Stimulated activated memory B cell treated with anti-CD40 and anti-IgM and Interleukin-4, amounts not matched to agents 10 μg/mL and 1 μg/mL and 100 μg/mL, for 72 hours (primary cell): ENCODE data around the gene PDE6D.

ENCODE experiments used
- ATAC-seq: fragments of 150-1000 bp; cut with Tn5 transposase; 2 replicates; pipeline ENCODE4 v1.10.0; 2021
- H3K27ac Mint-ChIP-seq: one replicate; pipeline ENCODE4 v1.8.0; 2022; ENCODE audit warnings: mild to moderate bottlenecking, mixed read lengths
- H3K27me3 Mint-ChIP-seq: one replicate; pipeline ENCODE4 v1.8.0; 2022; ENCODE audit warnings: mixed read lengths
- H3K36me3 Mint-ChIP-seq: one replicate; pipeline ENCODE4 v1.8.0; 2022; ENCODE audit warnings: mixed read lengths
- H3K4me1 Mint-ChIP-seq: one replicate; pipeline ENCODE4 v1.8.0; 2022; ENCODE audit warnings: mixed read lengths
- H3K4me3 Mint-ChIP-seq: one replicate; pipeline ENCODE4 v1.8.0; 2022; ENCODE audit warnings: mild to moderate bottlenecking, moderate library complexity, mixed read lengths
- H3K9me3 Mint-ChIP-seq: one replicate; pipeline ENCODE4 v1.8.0; 2022; ENCODE audit warnings: mixed read lengths

PDE6D gene

DNA sequence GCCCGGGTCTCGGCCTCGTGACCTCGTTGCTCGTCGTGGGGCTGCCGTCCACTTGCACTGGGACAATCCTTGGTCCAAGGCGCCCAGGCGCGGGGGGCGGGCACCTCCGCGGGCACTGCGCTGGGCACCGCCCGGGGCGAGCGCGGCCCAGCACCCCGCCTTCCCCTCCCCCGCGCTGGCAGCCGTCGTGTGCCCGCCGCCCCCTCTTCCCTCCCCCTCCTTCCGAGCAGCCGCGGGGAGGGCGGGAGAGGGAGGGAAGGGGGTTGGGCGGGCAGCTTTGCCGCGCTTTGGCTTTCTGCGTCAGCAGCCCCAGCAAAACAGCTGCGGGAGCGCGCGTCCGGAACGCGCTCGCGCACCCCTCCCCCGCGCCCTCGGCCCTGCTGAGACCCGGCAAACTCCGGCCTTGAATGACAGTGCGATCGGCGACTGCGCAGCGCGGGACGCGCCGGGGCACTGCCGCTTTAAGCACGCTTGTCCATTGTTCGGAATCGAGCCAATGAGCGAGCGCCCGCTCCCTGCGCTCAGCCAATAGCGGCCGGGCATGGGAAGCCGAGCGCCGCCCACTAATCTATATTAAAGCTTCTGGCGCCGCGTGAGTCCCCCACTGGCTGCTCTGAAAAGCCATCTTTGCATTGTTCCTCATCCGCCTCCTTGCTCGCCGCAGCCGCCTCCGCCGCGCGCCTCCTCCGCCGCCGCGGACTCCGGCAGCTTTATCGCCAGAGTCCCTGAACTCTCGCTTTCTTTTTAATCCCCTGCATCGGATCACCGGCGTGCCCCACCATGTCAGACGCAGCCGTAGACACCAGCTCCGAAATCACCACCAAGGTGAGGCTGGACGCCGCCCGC, 72.9 kb downstream of the PDE6D start, which contains the start of gene PTMA:
Gene PTMA, plus strand, starts transcription at position 599 of the 846 bp plus-strand sequence. Its CDS starts 182 bp downstream, at position 781.
- H3K4me1 Mint-ChIP-seq: peaks cover 29% of the 10 kb centered on the region
- peak; percentile 82 for ATAC-seq
- H3K9me3 Mint-ChIP-seq: no peaks in the 10 kb centered on the region
- peak within 1 kb of the TSS; percentile 100 for H3K27ac Mint-ChIP-seq
- H3K4me3 Mint-ChIP-seq: peak within 1 kb of the TSS; percentile 89
- H3K27me3 Mint-ChIP-seq: no peaks in the 10 kb centered on the region
- H3K36me3 Mint-ChIP-seq: peaks cover 42% of the 10 kb centered on the region

DNA sequence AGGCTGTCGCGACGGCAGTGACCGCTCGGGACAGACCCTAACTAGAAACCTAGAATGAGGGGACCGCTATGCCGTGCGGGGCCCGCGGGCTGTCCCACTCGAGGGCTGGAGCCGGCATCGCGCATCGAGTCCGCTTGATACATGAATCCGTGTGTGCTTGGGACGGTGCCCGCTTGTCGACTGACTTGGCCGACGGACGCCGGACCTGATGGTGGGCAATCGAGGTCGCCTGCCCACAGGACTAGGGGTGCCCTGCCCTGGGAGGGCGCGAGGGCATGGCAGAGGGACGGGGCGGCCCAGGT, 73.5 kb downstream of the PDE6D start:
- peak; percentile 2 for ATAC-seq
- H3K36me3 Mint-ChIP-seq: peaks cover 39% of the 10 kb centered on the region
- peak overlapping the region; percentile 89 for H3K4me3 Mint-ChIP-seq
- peak overlapping the region; percentile 100 for H3K27ac Mint-ChIP-seq
- peaks cover 27% of the 10 kb centered on the region for H3K4me1 Mint-ChIP-seq
- no peaks in the 10 kb centered on the region for H3K27me3 Mint-ChIP-seq
- H3K9me3 Mint-ChIP-seq: no peaks in the 10 kb centered on the region

DNA sequence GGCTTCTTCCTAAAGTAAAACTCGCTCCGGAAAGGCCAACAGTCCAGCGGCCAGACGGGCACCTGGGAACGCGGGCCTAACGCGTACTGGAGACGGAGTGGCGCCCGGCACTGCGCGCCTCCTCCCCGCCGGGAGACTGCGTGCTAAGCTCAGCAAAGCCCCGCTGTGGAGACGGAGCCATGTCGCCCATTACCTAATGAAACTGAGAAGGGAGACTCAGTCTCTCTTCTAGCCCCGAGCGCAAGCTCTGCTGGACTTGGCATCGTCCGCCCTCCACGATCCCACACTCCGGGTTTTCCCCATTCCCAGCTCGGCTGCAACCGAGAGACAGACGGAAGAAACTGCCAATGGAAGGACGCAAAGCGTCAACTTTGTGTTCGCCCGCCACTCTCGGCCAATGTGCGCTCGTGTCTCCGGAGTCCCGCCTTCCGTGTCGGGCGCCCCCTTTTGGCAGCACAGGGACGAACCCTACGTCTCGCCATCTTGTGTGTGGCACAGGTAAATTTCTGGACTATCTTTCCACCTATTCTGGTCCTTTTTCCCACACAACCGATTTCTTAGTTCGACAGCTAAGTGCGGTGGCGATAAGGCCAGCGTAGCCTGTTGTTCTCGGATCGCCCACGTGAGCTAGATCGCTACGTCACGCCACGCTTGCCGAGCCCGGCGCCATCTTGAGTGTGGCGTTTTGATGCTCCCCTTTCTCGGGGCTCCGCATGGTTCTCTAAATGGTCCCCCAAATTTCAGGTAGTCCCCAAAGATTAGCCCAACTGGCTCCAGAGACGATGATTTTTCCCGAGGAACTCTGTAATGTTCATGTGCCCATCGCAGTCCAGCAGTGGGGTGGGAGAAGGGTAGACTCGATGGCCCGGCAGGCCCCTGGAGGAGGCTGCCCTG, 74.1 kb downstream of the PDE6D start:
- peak overlapping the region; percentile 89 for H3K4me3 Mint-ChIP-seq
- no peaks in the 10 kb centered on the region for H3K27me3 Mint-ChIP-seq
- H3K9me3 Mint-ChIP-seq: no peaks in the 10 kb centered on the region
- peaks cover 33% of the 10 kb centered on the region for H3K36me3 Mint-ChIP-seq
- peak overlapping the region; percentile 100 for H3K27ac Mint-ChIP-seq
- ATAC-seq: peak; percentile 67
- H3K4me1 Mint-ChIP-seq: peaks cover 21% of the 10 kb centered on the region

DNA sequence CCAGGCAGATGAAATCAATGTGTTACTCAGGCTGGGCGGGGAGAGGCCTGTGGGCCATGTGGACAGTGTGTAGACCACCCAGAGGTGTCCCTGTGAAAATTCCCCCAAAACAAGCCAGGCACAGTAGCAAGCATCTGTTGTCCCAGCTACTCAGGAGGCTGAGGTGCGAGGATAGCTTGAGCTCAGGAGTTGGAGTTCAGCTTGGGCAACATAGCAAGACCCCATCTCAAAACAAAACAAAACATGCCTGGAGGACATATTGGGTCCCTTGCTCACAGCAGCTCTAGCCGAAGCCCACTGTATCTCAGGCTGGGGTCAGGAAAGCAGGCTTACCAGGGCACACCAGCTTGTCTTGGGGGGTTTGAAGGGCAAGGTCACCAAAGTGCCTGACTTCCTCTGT, 77.1 kb downstream of the PDE6D start:
- H3K4me3 Mint-ChIP-seq: no peak overlapping the region
- ATAC-seq: no peak
- H3K4me1 Mint-ChIP-seq: peaks cover 18% of the 10 kb centered on the region
- H3K9me3 Mint-ChIP-seq: no peaks in the 10 kb centered on the region
- H3K27ac Mint-ChIP-seq: no peak overlapping the region
- peaks cover 8% of the 10 kb centered on the region for H3K36me3 Mint-ChIP-seq
- H3K27me3 Mint-ChIP-seq: no peaks in the 10 kb centered on the region

DNA sequence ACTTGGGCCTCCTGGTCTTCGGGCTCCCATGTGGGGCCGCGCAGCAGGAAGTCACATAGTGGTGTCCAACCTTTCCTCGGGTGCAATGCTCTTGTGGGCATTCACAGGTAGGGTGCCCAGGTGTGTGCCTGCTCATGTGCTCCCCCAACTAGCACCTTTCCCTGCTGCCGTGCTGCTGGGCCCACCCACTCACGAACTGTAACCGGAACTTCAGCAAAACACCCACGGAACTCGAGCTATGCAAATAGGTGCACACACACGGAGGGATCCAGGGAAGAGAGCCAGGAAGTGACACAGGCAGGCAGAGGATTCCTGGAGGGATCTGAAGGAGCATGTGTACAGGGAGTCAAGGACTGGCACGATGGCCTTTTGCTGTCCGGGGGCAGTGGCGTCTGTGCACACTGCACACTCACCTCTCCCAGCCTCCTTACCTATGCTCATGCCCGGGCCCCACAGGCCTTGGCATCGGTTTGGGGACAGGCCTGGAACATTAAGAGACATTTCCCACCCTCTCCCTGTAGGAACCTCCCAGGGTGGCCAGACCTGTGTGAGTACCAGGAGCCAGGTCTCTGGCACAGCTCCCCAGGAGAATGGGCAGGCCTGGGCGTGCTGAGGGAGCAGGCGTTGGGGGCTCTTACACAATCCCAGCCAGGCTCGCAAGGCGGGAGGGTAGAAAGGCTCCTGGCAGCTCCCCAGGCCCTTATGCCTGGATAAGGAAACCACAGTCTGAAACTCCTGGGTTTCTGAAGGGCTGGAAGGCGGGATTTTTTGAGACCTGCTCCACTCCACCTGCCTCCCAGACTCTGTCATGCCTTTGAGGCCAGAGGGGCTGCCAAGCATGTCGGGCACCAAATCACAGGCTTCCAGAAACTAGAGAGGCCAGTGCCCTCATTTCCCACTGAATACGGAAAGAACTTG, 79.4 kb downstream of the PDE6D start:
- ATAC-seq: no peak
- no peaks in the 10 kb centered on the region for H3K27me3 Mint-ChIP-seq
- H3K4me3 Mint-ChIP-seq: no peak overlapping the region
- H3K4me1 Mint-ChIP-seq: peaks cover 18% of the 10 kb centered on the region
- H3K27ac Mint-ChIP-seq: peak overlapping the region; percentile 32
- no peaks in the 10 kb centered on the region for H3K36me3 Mint-ChIP-seq
- no peaks in the 10 kb centered on the region for H3K9me3 Mint-ChIP-seq

DNA sequence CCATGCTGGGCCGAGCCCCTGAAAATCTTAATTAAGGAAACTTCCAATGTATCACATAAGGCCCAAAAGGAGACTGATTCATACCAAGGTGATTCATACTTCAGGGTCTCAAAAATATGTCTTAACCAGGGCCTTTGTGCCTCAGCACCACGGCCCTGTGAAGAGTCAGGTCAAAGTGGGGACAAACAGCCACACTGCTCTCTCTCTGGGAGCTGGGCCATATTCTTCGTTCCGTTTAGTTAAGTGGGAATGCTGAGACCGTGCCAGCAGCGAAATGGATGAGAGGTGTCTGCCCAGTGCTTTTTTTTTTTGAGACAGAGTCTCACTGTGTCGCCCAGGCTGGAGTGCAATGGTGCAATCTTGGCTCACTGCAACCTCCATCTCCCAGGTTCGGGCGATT, 82.1 kb downstream of the PDE6D start:
- H3K36me3 Mint-ChIP-seq: no peaks in the 10 kb centered on the region
- no peak overlapping the region for H3K27ac Mint-ChIP-seq
- peaks cover 6% of the 10 kb centered on the region for H3K4me1 Mint-ChIP-seq

DNA sequence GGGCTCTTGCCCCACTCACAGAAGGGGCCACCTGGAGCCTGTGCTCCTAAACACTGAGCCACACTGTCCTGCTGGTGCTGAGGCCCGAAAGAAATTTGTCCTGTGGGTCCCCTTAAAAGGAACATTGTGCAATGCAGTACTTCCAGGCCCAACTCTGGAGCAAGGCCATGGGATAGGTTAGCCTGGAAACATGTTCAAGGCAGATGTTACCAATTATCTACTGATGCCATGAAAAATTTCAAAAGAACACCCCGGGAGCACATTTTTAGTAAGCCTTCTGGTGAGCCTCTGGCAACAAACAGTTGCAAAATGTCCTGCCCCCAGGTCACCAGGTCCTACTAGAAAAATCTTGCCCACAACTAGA, 85.1 kb downstream of the PDE6D start:
- no peaks in the 10 kb centered on the region for H3K9me3 Mint-ChIP-seq
- H3K4me1 Mint-ChIP-seq: no peaks in the 10 kb centered on the region
- no peak overlapping the region for H3K27ac Mint-ChIP-seq
- no peak for ATAC-seq
- H3K4me3 Mint-ChIP-seq: no peak overlapping the region
- H3K36me3 Mint-ChIP-seq: no peaks in the 10 kb centered on the region
- H3K27me3 Mint-ChIP-seq: no peaks in the 10 kb centered on the region

More for the DNA sequence above, 82.1 kb downstream of the PDE6D start:
- no peak overlapping the region for H3K4me3 Mint-ChIP-seq
- H3K27me3 Mint-ChIP-seq: no peaks in the 10 kb centered on the region
- ATAC-seq: no peak
- H3K9me3 Mint-ChIP-seq: no peaks in the 10 kb centered on the region

DNA sequence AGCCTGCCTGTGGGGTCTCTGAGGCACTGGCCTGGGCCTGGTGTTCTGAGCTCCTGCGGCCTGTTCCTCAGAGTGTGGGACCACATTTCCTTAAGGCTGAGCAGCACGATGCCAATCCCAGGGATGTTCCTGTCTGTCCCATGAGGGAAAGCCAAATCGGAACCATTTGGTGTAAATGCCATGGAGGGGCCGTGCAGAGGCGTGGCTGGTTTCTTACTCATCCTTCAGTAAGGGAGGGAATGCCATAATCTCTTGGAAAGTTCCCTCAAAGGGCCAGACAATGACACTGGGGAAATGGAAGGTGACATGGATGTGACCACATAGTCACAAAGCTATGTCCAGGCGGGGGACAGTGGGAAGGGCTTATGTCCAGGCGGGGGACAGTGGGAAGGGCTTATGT, 87.1 kb downstream of the PDE6D start:
- Mint-ChIP-seq H3K4me3 (no peak overlapping the region), H3K4me1 (no peaks in the 10 kb centered on the region), H3K27me3 (no peaks in the 10 kb centered on the region), H3K9me3 (no peaks in the 10 kb centered on the region), H3K27ac (no peak overlapping the region), H3K36me3 (no peaks in the 10 kb centered on the region)
- no peak for ATAC-seq

DNA sequence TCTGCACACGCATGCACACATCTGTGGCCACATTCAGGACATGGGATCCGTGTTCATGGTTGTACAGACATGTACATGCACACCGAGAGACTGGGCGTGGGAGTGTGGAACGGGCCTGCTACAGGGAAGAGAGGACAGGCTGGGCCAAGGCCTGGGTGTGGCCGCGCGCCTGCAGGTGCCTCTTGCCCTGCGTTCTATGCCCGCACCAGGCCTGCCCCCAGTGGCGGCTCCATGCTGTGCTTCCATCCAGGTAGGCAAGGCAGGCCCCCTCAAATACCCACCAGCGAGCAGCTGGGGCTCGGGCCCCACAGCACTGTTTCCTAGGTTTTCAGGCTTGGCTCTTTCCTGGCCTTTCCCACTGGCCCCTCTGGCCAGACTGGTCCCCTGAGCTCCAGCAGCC, 88.2 kb downstream of the PDE6D start:
- no peaks in the 10 kb centered on the region for H3K4me1 Mint-ChIP-seq
- no peak overlapping the region for H3K27ac Mint-ChIP-seq
- no peaks in the 10 kb centered on the region for H3K27me3 Mint-ChIP-seq
- H3K36me3 Mint-ChIP-seq: no peaks in the 10 kb centered on the region
- no peak for ATAC-seq
- H3K4me3 Mint-ChIP-seq: no peak overlapping the region
- no peaks in the 10 kb centered on the region for H3K9me3 Mint-ChIP-seq

DNA sequence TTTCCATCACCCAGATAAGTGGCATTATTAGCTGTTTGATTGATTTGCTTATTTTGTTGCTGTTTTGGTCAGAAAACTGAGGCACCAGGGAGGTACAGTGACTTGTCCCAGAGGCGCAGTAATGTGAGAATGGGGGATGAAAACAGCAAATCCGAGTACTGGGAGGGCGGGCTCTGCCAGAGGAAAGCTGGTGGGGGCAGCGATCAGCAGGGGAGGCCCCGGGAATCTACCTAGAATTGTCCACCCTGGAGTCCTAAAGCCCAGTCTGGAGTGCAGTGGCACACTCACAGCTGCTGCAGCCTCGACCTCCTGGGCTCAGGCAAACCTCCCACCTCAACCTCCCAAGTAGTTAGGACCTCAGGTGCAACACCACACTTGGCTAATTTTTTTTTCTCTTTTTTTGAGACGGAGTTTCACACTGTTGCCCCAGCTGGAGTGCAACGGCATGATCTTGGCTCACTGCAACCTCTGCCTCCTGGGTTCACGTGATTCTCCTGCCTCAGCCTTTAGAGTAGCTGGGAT, 89.8 kb downstream of the PDE6D start:
- no peaks in the 10 kb centered on the region for H3K36me3 Mint-ChIP-seq
- H3K27me3 Mint-ChIP-seq: no peaks in the 10 kb centered on the region
- H3K4me3 Mint-ChIP-seq: no peak overlapping the region
- no peak overlapping the region for H3K27ac Mint-ChIP-seq
- no peaks in the 10 kb centered on the region for H3K9me3 Mint-ChIP-seq
- peaks cover 13% of the 10 kb centered on the region for H3K4me1 Mint-ChIP-seq
- ATAC-seq: no peak

- no peak overlapping the region for H3K27ac Mint-ChIP-seq
- no peak overlapping the region for H3K4me3 Mint-ChIP-seq
- H3K36me3 Mint-ChIP-seq: no peaks in the 10 kb centered on the region
- no peaks in the 10 kb centered on the region for H3K27me3 Mint-ChIP-seq
- peaks cover 26% of the 10 kb centered on the region for H3K4me1 Mint-ChIP-seq
- no peaks in the 10 kb centered on the region for H3K9me3 Mint-ChIP-seq
- ATAC-seq: no peak
Observed at GRCh38 chr2:231689124-231689893, 91.8 kb downstream of the PDE6D start.

DNA sequence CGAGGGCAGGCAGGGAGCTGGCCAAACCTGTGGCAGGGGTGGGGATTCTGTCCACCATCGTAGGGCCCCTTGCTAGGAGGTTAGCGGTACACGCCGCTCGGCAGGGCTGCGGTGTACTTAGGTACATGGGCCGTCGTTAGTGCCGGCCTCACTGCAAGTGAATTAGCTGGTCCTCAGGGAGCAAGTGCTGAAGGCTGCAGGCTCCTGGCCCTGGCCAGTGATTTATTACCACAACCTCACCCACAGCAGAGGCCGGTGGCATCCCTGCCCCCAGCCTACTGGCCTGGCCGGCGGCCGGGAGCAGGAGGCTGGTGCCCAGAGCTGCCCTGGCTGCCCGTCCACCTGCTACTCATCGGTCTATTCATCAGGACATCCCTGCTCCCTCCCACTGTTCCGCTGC, 92.4 kb downstream of the PDE6D start:
- no peaks in the 10 kb centered on the region for H3K9me3 Mint-ChIP-seq
- peaks cover 32% of the 10 kb centered on the region for H3K4me1 Mint-ChIP-seq
- no peak for ATAC-seq
- no peaks in the 10 kb centered on the region for H3K27me3 Mint-ChIP-seq
- H3K27ac Mint-ChIP-seq: no peak overlapping the region
- H3K4me3 Mint-ChIP-seq: no peak overlapping the region
- no peaks in the 10 kb centered on the region for H3K36me3 Mint-ChIP-seq

DNA sequence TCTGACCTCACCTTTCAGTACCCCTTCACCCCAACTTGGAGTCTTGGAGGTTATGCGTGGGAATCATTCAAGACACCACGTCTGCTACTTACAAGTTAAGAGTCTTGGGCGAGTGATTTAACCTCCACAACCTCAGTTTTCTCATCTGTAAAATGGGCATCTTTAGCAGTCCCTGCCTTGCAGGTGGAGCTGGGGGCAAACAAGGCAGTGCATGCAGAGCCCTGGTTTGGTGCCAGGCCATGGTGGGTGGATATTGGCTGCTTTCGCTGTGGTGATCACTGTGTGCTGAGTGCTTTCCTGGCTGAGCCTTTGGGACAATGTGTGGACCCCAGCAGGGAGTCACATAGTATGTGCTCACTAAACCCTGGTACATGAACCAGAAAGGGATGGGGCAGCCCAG, 93.1 kb downstream of the PDE6D start:
- ATAC-seq: no peak
- no peak overlapping the region for H3K4me3 Mint-ChIP-seq
- peak overlapping the region; percentile 75 for H3K27ac Mint-ChIP-seq
- H3K27me3 Mint-ChIP-seq: no peaks in the 10 kb centered on the region
- no peaks in the 10 kb centered on the region for H3K9me3 Mint-ChIP-seq
- H3K4me1 Mint-ChIP-seq: peaks cover 33% of the 10 kb centered on the region
- no peaks in the 10 kb centered on the region for H3K36me3 Mint-ChIP-seq

- peak overlapping the region; percentile 75 for H3K27ac Mint-ChIP-seq
- H3K36me3 Mint-ChIP-seq: no peaks in the 10 kb centered on the region
- peak overlapping the region; percentile 52 for H3K4me3 Mint-ChIP-seq
- H3K4me1 Mint-ChIP-seq: peaks cover 37% of the 10 kb centered on the region
- H3K9me3 Mint-ChIP-seq: no peaks in the 10 kb centered on the region
- peak; percentile 89 for ATAC-seq
- H3K27me3 Mint-ChIP-seq: no peaks in the 10 kb centered on the region
Observed at GRCh38 chr2:231687133-231687852, 93.8 kb downstream of the PDE6D start.
